22Rv1 (cell line): ENCODE results near the gene TAF10.

ENCODE experiments used
- ZFX ChIP-seq: fragments of 450-650 bp; IDR thresholded peaks from 2 replicates; pipeline ENCODE4 v1.6.1; 2017; ENCODE audit warnings: antibody characterized with exemption, borderline replicate concordance
- TF ChIP-seq, protein P1 (sequence below): fragments of 450-650 bp; IDR thresholded peaks from 2 replicates; pipeline ENCODE4 v1.5.1; 2017; ENCODE audit warnings: mild to moderate bottlenecking

DNA sequence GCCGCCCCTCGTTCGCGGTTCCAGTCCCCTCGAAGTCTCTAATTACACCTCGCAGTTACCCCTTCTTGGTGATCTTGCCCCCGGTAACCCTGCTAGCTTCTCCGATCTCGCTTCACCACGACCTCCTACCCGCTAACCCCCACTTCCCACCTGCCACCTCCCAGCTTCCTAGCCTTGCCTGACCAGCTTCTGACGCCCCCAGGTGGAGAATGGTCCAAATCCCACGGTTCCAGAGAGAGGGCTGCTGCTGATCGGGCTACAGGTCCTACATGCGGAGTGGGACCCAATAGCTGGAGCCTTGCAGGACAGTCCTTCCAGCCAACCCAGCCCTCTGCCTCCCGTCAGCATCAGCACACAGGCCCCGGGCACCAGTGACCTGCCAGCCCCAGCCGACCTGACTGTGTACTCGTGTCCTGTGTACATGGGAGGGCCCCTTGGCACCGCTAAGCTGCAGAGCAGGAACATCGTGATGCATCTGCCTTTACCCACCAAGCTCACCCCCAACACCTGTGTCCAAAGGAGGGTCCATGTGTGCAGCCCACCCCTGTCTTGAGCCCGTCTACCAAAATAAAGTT lies 40.5 kb downstream of the TAF10 start:
- TF ChIP-seq, protein P1, sequence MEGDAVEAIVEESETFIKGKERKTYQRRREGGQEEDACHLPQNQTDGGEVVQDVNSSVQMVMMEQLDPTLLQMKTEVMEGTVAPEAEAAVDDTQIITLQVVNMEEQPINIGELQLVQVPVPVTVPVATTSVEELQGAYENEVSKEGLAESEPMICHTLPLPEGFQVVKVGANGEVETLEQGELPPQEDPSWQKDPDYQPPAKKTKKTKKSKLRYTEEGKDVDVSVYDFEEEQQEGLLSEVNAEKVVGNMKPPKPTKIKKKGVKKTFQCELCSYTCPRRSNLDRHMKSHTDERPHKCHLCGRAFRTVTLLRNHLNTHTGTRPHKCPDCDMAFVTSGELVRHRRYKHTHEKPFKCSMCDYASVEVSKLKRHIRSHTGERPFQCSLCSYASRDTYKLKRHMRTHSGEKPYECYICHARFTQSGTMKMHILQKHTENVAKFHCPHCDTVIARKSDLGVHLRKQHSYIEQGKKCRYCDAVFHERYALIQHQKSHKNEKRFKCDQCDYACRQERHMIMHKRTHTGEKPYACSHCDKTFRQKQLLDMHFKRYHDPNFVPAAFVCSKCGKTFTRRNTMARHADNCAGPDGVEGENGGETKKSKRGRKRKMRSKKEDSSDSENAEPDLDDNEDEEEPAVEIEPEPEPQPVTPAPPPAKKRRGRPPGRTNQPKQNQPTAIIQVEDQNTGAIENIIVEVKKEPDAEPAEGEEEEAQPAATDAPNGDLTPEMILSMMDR = no peak
- no peak for TF ChIP-seq ZFX
